HG03442 (cell line): Measurements from ENCODE around the gene GYPA.
"Not testable (repeated sequence)": the region's sequence is repeated elsewhere in the genome, so short reads cannot be mapped to it uniquely, and the experiment has no call there.

Source experiments
- ATAC-seq: cut with Tn5 transposase; IDR thresholded peaks from one replicate; pipeline ENCODE4 v1.9.1; 2021; ENCODE audit warnings: mild to moderate bottlenecking, moderate library complexity; ENCODE audit not compliant: unreplicated experiment

Gene GYPA

DNA sequence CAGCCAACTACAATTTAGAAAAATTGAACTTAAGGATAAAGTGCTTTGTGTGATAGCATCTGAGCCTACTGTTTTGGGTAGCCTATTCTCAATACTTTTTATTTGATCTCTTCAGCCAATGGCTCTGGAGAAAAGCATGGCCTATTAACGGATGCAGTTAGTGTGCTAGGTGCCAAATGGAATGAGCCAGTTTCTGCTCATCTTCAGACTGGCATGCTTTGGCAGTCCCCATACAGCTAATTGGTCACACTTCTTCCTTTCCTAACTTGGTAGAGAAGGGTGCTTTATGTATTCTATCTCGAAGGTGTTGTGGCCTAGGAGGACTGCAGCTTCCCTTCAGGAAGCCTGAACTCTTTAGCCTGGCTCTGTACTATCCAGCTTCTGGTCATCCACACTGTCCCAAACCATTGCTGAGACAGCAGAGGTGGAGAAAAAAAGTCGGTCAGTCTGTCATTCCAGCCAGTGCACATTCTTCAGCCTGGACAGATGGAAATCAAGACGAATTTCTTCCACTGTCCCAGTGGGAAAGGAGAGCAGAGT, 11.1 kb downstream of the GYPA start:
- ATAC-seq = not testable (repeated sequence)

- ATAC-seq = not testable (repeated sequence)
These were observed 11.7 kb downstream of the GYPA start for GRCh38 chr4:144128709-144129320.

DNA sequence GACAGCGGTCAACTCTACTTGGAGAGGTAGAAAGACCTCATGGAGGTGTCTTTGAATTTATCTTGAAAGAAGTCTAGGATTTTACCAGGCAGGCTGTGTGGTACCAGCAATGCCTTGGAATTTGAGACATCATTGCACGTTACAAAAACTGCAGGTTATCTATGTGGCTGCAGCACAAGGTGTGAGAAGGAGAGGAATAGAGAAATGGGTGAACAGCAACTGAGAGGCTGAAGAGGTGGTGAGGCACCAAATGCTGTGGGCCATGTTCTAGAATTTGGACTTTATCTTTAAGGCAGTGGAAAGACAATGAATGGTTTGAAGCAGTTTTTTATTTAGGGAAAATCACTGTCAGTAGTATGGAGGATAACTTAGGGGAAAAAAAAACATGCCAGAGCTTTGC, 15.4 kb downstream of the GYPA start:
- ATAC-seq = not testable (repeated sequence)

- ATAC-seq = not testable (repeated sequence)
These were observed 16.4 kb downstream of the GYPA start for GRCh38 chr4:144123982-144124635.

- ATAC-seq = not testable (repeated sequence)
These were observed 17.2 kb downstream of the GYPA start for GRCh38 chr4:144123269-144123668.

GRCh38 chr4:144119752-144120151, 20.8 kb downstream of the GYPA start:
- ATAC-seq = not testable (repeated sequence)

GRCh38 chr4:144115519-144115918, 25.0 kb downstream of the GYPA start:
- peak; percentile 38 for ATAC-seq

GRCh38 chr4:144113546-144113945, 27.0 kb downstream of the GYPA start:
- ATAC-seq = no peak

DNA sequence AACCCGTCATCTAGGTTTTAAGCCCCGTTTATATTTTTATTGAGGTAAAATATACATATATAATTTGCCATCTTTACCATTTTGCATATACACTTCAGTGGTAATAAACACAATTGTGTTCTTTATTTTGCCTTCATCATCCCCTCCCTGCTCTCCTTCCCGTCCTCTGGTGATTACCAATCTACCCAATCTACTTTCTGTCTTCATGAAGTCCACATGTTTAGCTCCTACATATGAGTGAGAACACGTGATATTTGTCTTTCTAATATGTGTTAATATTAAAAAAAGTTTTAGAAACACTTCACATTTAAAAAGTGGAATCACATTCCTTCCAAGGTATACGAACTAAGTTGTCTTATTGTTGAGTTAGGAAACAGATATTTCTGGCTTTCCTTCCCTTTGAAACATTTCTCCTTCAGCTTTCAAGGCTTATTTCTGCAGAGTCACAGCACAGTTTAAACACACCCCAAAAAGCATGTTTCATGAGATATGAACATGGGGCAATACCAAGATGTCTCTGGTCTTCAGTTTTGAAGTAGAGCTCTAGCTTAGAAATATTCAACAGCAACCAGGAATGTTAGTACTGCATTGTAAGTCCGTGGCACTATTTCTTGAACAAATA, 35.9 kb downstream of the GYPA start:
- ATAC-seq = no peak

- ATAC-seq = not testable (repeated sequence)
These were observed 42.7 kb downstream of the GYPA start for GRCh38 chr4:144097776-144098175.

- not testable (repeated sequence) for ATAC-seq
These were observed 46.5 kb downstream of the GYPA start for GRCh38 chr4:144093995-144094394.

- not testable (repeated sequence) for ATAC-seq
These were observed 49.3 kb downstream of the GYPA start for GRCh38 chr4:144091181-144091580.

DNA sequence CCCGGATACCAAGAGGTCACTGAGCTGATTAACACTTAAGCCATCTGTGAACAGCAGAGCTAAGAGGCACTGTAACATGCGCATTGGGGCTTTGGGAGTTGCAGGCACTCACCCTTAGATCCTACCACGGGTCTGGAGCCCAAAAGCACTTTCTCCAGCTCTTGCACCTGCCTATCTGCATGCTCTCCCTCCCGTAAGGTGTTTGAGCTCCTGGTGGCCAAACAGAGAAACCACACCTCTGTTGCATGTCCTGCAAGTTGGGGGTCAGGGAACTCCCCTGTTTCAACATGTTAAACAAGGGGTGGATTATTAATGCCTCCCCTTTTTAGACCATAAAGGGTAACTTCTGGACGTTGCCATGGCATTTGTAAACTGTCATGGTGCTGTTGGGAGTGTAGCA, 49.8 kb downstream of the GYPA start:
- ATAC-seq = no peak

- not testable (repeated sequence) for ATAC-seq
These were observed 58.5 kb downstream of the GYPA start for GRCh38 chr4:144082053-144082452.

DNA sequence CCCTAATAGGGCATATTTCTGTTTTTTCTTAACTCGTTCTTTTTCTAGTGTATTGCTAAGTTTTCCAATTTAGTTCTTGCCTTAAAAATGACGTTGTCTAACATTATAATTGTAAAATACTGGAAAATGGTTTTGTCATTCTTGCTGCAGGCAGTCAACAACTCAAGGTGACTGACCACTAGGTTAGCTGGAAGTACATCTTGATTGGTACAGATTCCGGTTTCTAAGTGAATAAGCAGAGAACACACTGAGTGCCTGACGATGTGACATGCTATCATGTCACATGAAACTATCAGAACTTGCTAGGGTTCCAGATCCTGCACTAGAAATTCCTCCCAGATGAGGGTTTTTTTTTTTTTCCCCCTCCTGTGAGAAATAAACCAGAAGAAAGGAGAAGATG, 60.4 kb downstream of the GYPA start:
- ATAC-seq = not testable (repeated sequence)

DNA sequence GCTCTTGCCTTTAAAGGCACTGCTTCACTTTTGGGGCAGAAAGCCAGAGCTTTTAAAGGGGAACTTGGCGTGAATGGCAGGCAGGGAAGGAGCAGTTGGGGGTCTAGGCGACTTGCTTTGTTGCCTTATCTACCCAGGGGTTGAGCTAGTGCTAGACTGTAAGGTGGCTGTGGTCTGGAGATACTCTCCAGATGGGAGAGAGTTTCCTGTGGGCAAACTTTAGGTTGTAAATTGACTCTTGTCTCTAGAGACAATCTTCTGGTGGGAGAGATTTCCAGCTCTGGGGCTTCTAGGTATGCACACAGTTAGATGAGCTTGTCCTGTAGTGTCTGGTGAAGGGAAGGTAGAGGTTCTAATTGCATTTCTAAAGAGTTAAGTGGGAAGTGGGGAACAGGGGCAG, 61.8 kb downstream of the GYPA start:
- ATAC-seq = not testable (repeated sequence)

DNA sequence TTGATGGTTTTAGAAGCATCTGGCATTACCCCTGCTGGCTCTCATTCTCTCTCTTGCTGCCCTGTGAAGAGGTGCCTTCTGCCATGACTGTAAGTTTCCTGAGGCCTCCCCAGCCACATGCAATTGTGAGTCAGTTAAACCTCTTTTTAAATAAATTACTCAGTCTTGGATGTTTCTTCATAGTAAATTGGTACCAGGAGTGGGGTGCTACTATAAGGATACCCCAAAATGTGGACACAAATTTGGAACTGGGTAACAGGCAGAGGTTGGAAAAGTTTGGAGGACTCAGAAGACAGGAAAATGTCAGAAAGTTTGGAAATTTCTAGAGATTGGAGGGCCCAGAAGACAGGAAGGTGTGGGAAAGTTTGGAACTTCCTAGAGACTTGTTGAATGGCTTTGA, 79.0 kb downstream of the GYPA start:
- ATAC-seq = not testable (repeated sequence)

DNA sequence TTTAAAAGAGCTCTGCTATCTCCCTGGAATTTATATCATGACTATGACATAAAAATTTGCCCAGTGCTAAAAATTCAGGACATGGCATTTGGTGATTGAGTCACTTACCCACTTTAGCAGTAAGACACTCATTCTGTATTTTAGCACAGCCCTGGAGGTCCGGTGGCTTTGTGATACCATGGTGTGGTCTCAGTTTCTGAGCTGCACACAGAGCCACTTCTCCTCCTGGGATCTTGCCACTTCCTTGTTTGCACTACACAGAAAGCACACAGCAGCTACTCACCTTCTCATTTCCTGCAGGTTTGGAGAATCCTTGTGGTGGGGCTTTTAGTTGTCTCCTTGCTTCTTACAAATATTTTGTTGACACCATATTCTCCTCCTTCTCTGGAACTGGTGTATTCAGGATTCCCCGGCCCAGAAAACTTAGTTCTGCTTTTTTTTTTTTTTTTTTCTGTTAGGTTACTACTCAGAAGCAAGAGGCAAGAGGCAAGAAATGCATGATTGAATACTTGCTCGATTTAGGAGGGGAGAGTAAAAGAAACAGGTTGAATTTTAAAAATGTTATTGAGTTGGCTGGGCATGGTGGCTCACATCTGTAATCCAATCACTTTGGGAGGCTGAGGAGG, 80.2 kb downstream of the GYPA start:
- ATAC-seq = not testable (repeated sequence)
